GM21360 (cell line): Measurements from ENCODE around the gene RAB22A.
A peak's percentile ranks its signal among the peaks of the same experiment; 100 is the strongest.

Source experiments
- ATAC-seq: cut with Tn5 transposase; IDR thresholded peaks from one replicate; pipeline ENCODE4 v1.9.1; 2021; ENCODE audit warnings: mild to moderate bottlenecking, moderate library complexity; ENCODE audit not compliant: unreplicated experiment

Gene RAB22A

GRCh38 chr20:58309591-58310290 is at the start of gene RAB22A:
Gene RAB22A, plus strand, starts transcription at chr20:58309715. Its CDS starts 262 bp downstream, at chr20:58309977.
- peak; percentile 65 for ATAC-seq

GRCh38 chr20:58260006-58260405 is 49.5 kb upstream of the RAB22A start:
- no peak for ATAC-seq

GRCh38 chr20:58261660-58262059 is 47.9 kb upstream of the RAB22A start:
- no peak for ATAC-seq

- ATAC-seq = no peak
Measured at GRCh38 chr20:58264271-58264670, 45.2 kb upstream of the RAB22A start.

GRCh38 chr20:58267389-58268215 is 41.9 kb upstream of the RAB22A start:
- ATAC-seq = no peak

GRCh38 chr20:58268421-58268821 is 41.1 kb upstream of the RAB22A start:
- no peak for ATAC-seq

GRCh38 chr20:58268936-58269619 is 40.4 kb upstream of the RAB22A start:
- ATAC-seq = no peak

GRCh38 chr20:58271606-58272351 is 37.7 kb upstream of the RAB22A start:
- ATAC-seq = no peak

- ATAC-seq = no peak
Measured at GRCh38 chr20:58274384-58274783, 35.1 kb upstream of the RAB22A start.

GRCh38 chr20:58277107-58277506 is 32.4 kb upstream of the RAB22A start:
- no peak for ATAC-seq

GRCh38 chr20:58277578-58278472 is 31.7 kb upstream of the RAB22A start:
- ATAC-seq = no peak

- ATAC-seq = no peak
Measured at GRCh38 chr20:58286729-58287128, 22.8 kb upstream of the RAB22A start.

- ATAC-seq = no peak
Measured at GRCh38 chr20:58287638-58288037, 21.9 kb upstream of the RAB22A start.

GRCh38 chr20:58289143-58289542 is 20.4 kb upstream of the RAB22A start:
- no peak for ATAC-seq

GRCh38 chr20:58293453-58293852 is 16.1 kb upstream of the RAB22A start:
- ATAC-seq = no peak

GRCh38 chr20:58294497-58295455 is 14.7 kb upstream of the RAB22A start:
- no peak for ATAC-seq

- ATAC-seq = no peak
Measured at GRCh38 chr20:58296051-58296837, 13.3 kb upstream of the RAB22A start.

- no peak for ATAC-seq
Measured at GRCh38 chr20:58297394-58297793, 12.1 kb upstream of the RAB22A start.
